ENCODE measurements around the gene L3MBTL4. TPM values are rescaled to one million over a fixed set of nuclear protein-coding genes. Genes with fewer than 3 reads are reported as not detected.

L3MBTL4 gene
- total RNA-seq, 1 experiment from 2014 or later, result 2.1 TPM

DNA sequence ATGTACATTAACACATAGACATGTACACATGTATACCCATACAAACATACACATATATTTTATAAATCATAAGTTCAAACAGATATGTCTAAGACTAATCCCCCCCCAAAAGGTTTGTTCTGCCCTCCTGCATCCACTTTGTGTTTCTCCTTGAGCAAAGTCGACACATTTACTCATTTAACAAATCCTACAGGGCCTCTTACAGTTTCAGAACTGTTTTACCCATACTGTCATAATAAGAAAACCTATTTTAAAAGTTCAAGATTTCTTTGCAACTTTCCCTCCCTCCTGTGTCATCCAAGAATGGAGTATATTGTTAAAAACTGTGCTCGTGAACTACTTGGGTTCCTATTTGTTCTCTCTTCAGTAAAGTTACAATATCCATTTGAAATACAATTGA is 166.7 kb downstream of the L3MBTL4 start:
- H3K4me3 Mint-ChIP-seq (ENCODE audit: low read depth, unreplicated experiment), result no peak overlapping the region
- H3K4me1 Mint-ChIP-seq (ENCODE audit: low read depth, unreplicated experiment), result no peaks in the 10 kb centered on the region
- no peaks in the 10 kb centered on the region for H3K36me3 Mint-ChIP-seq (ENCODE audit: insufficient read depth, unreplicated experiment)
- BruUV-seq (replicated peaks), result no TSS peak
- DNase-seq, result no peak
- intact Hi-C loops (cut with micrococcal nuclease; ENCODE audit: unreplicated experiment), result no loop called here
- peaks cover 6% of the 10 kb centered on the region for H3K9me3 Mint-ChIP-seq (ENCODE audit: low read depth, unreplicated experiment)
- CTCF ChIA-PET, result no interaction called here
- TF ChIP-seq, protein P1, sequence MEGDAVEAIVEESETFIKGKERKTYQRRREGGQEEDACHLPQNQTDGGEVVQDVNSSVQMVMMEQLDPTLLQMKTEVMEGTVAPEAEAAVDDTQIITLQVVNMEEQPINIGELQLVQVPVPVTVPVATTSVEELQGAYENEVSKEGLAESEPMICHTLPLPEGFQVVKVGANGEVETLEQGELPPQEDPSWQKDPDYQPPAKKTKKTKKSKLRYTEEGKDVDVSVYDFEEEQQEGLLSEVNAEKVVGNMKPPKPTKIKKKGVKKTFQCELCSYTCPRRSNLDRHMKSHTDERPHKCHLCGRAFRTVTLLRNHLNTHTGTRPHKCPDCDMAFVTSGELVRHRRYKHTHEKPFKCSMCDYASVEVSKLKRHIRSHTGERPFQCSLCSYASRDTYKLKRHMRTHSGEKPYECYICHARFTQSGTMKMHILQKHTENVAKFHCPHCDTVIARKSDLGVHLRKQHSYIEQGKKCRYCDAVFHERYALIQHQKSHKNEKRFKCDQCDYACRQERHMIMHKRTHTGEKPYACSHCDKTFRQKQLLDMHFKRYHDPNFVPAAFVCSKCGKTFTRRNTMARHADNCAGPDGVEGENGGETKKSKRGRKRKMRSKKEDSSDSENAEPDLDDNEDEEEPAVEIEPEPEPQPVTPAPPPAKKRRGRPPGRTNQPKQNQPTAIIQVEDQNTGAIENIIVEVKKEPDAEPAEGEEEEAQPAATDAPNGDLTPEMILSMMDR (IDR thresholded peaks at IDR 0.05; ENCODE audit: unreplicated experiment), result no peak
- H3K27ac Mint-ChIP-seq (ENCODE audit: unreplicated experiment), result no peak overlapping the region
- no peaks in the 10 kb centered on the region for H3K27me3 Mint-ChIP-seq (ENCODE audit: unreplicated experiment)

DNA sequence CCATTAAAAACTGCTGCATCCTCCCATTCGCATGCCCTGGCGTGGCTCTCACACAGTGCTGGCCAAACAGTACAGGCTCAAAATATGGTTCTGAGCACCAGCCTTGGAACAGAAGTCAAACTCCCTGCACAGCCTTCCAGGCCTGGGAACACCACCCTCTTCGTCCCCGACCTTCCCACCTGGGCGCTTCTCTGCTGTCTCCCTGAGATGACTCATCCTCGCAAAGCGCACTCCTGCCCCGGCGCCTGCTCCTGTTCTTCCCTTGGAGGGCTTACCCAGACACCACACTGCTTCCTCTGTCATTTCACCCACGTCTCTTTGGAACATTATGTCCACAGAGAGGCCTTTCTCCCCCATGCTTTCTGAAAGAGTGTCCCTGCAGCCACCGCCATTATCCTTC is 172.7 kb downstream of the L3MBTL4 start:
- intact Hi-C loops (cut with micrococcal nuclease; ENCODE audit: unreplicated experiment), result no loop called here
- CTCF ChIA-PET, result no interaction called here
- no peaks in the 10 kb centered on the region for H3K4me1 Mint-ChIP-seq (ENCODE audit: low read depth, unreplicated experiment)
- H3K36me3 Mint-ChIP-seq (ENCODE audit: insufficient read depth, unreplicated experiment), result peaks cover 3% of the 10 kb centered on the region
- no peaks in the 10 kb centered on the region for H3K27me3 Mint-ChIP-seq (ENCODE audit: unreplicated experiment)
- TF ChIP-seq, protein P1 (IDR thresholded peaks at IDR 0.05; ENCODE audit: unreplicated experiment), result no peak
- BruUV-seq (replicated peaks), result no TSS peak
- H3K27ac Mint-ChIP-seq (ENCODE audit: unreplicated experiment), result no peak overlapping the region
- H3K4me3 Mint-ChIP-seq (ENCODE audit: low read depth, unreplicated experiment), result no peak overlapping the region
- DNase-seq, result no peak
- H3K9me3 Mint-ChIP-seq (ENCODE audit: low read depth, unreplicated experiment), result no peaks in the 10 kb centered on the region

DNA sequence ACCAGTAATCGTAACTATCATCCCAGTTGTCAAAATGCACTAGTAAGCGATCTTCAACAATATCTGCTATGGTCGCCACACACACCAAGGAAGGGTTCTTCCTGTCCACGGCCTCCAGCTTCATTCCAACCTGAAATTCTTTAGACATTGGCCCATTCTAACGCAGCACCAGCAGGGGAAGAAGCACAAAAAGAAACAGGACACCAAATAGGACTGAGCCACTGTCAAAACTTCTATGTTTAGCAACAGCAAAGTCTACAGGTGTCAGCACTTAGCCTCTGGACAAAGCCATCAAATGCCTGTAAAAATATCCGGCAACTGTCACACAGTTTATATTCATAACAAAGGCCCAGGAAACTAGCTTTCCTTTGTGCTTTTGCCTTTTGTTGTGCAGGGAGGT is 175.0 kb downstream of the L3MBTL4 start:
- CTCF ChIA-PET, result interaction anchor here (0.6 kb wide), 1 partner anchor 14 kb away, joined by 3 read pairs; no protein-coding TSS in a partner anchor
- no TSS peak for BruUV-seq (replicated peaks)
- peaks cover 3% of the 10 kb centered on the region for H3K36me3 Mint-ChIP-seq (ENCODE audit: insufficient read depth, unreplicated experiment)
- no peaks in the 10 kb centered on the region for H3K4me1 Mint-ChIP-seq (ENCODE audit: low read depth, unreplicated experiment)
- no peaks in the 10 kb centered on the region for H3K27me3 Mint-ChIP-seq (ENCODE audit: unreplicated experiment)
- DNase-seq, result no peak
- TF ChIP-seq, protein P1 (IDR thresholded peaks at IDR 0.05; ENCODE audit: unreplicated experiment), result no peak
- no peak overlapping the region for H3K27ac Mint-ChIP-seq (ENCODE audit: unreplicated experiment)
- no peaks in the 10 kb centered on the region for H3K9me3 Mint-ChIP-seq (ENCODE audit: low read depth, unreplicated experiment)
- intact Hi-C loops (cut with micrococcal nuclease; ENCODE audit: unreplicated experiment), result no loop called here
- no peak overlapping the region for H3K4me3 Mint-ChIP-seq (ENCODE audit: low read depth, unreplicated experiment)

DNA sequence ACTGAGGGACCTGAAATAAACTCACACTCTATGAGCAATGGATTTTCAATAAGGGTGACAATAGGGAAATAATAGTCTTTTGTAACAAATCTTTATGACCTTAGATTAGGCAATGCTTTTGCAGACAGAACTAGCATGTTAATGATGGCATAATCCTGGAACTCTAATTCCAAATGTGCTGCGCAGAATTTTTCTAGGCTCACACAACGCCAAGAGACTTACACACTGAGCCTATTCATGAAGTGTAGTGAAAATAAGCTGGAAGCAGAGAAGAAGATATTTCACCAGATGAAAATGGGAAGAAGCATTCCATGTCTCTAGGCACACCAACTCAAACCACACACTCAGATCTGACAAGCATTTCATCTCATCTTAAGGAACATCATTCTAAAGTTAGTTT is 178.5 kb downstream of the L3MBTL4 start:
- Mint-ChIP-seq H3K4me3 (ENCODE audit: low read depth, unreplicated experiment) (no peak overlapping the region), H3K4me1 (ENCODE audit: low read depth, unreplicated experiment) (no peaks in the 10 kb centered on the region), H3K27me3 (ENCODE audit: unreplicated experiment) (no peaks in the 10 kb centered on the region), H3K9me3 (ENCODE audit: low read depth, unreplicated experiment) (no peaks in the 10 kb centered on the region), H3K27ac (ENCODE audit: unreplicated experiment) (no peak overlapping the region), H3K36me3 (ENCODE audit: insufficient read depth, unreplicated experiment) (no peaks in the 10 kb centered on the region)
- DNase-seq, result no peak
- BruUV-seq (replicated peaks), result no TSS peak
- CTCF ChIA-PET, result no interaction called here
- intact Hi-C loops (cut with micrococcal nuclease; ENCODE audit: unreplicated experiment), result no loop called here
- TF ChIP-seq, protein P1 (IDR thresholded peaks at IDR 0.05; ENCODE audit: unreplicated experiment), result no peak

Measured in Calu3 (cell line).